H9 (cell line): Measurements from ENCODE around the gene TOM1L2. TPM values are rescaled to one million over a fixed set of nuclear protein-coding genes. Genes with fewer than 3 reads are reported as not detected.

Experiments
- DNase-seq: peaks from one replicate; pipeline ENCODE4 v3.0.0-alpha.2; 2017
- H2AFZ ChIP-seq: one replicate; pipeline ENCODE4 v1.6.1; 2013; ENCODE audit warnings: mild to moderate bottlenecking, low read length, control low read depth, moderate library complexity
- H2AK5ac ChIP-seq: 2 replicates; pipeline ENCODE4 v1.6.1; 2013; ENCODE audit warnings: low read length, control low read depth, mixed read lengths; ENCODE audit not compliant: insufficient read length
- H2BK120ac ChIP-seq: one replicate; pipeline ENCODE4 v1.6.1; 2013; ENCODE audit warnings: low read depth, mild to moderate bottlenecking, low read length, control low read depth, inconsistent platforms; ENCODE audit not compliant: poor library complexity, severe bottlenecking
- H2BK12ac ChIP-seq: 2 replicates; pipeline ENCODE4 v1.6.1; 2013; ENCODE audit warnings: low read length, control low read depth, mixed read lengths, low read depth; ENCODE audit not compliant: insufficient read length
- H2BK15ac ChIP-seq: 2 replicates; pipeline ENCODE4 v1.6.1; 2013; ENCODE audit warnings: low read depth, low read length, control low read depth
- H2BK20ac ChIP-seq: one replicate; pipeline ENCODE4 v1.6.1; 2013; ENCODE audit warnings: low read depth, mild to moderate bottlenecking, low read length, control low read depth, inconsistent platforms; ENCODE audit not compliant: poor library complexity, severe bottlenecking
- H2BK5ac ChIP-seq: 2 replicates; pipeline ENCODE4 v1.6.1; 2013; ENCODE audit warnings: low read length, control low read depth, mixed read lengths; ENCODE audit not compliant: insufficient read length
- H3K14ac ChIP-seq: 2 replicates; pipeline ENCODE4 v1.6.1; 2013; ENCODE audit warnings: low read length, control low read depth; ENCODE audit not compliant: insufficient read depth
- H3K18ac ChIP-seq: 2 replicates; pipeline ENCODE4 v1.6.1; 2013; ENCODE audit warnings: low read depth, mild to moderate bottlenecking, mixed read lengths, low read length, control low read depth; ENCODE audit not compliant: insufficient read length
- H3K23ac ChIP-seq: 2 replicates; pipeline ENCODE4 v1.6.1; 2013; ENCODE audit warnings: low read length, control low read depth, mixed read lengths, low read depth; ENCODE audit not compliant: insufficient read length
- H3K23me2 ChIP-seq: 2 replicates; pipeline ENCODE4 v1.6.1; 2013; ENCODE audit warnings: low read depth, mild to moderate bottlenecking, mixed read lengths, low read length, control low read depth; ENCODE audit not compliant: insufficient read length, poor library complexity, severe bottlenecking
- H3K27ac ChIP-seq: 2 replicates; pipeline ENCODE4 v1.5.1; 2013; ENCODE audit warnings: low read length, control low read depth, mixed read lengths, low read depth; ENCODE audit not compliant: insufficient read length
- H3K27me3 ChIP-seq: 2 replicates; pipeline ENCODE4 v1.6.1; 2013; ENCODE audit warnings: low read length, control low read depth, inconsistent platforms; ENCODE audit not compliant: insufficient read depth
- H3K4ac ChIP-seq: 2 replicates; pipeline ENCODE4 v1.6.1; 2013; ENCODE audit warnings: low read depth, mild to moderate bottlenecking, control low read depth, inconsistent platforms, low read length, moderate library complexity
- H3K4me1 ChIP-seq: 2 replicates; pipeline ENCODE4 v1.6.1; 2013; ENCODE audit warnings: low read length, control low read depth, inconsistent platforms; ENCODE audit not compliant: insufficient read depth
- H3K4me2 ChIP-seq: 2 replicates; pipeline ENCODE4 v1.6.1; 2013; ENCODE audit warnings: low read length, control low read depth, mixed read lengths; ENCODE audit not compliant: insufficient read length, insufficient read depth
- H3K56ac ChIP-seq: 2 replicates; pipeline ENCODE4 v1.6.1; 2013; ENCODE audit warnings: low read depth, mild to moderate bottlenecking, mixed read lengths, low read length, control low read depth; ENCODE audit not compliant: insufficient read length
- H3K79me1 ChIP-seq: 2 replicates; pipeline ENCODE4 v1.6.1; 2013; ENCODE audit warnings: low read depth, mild to moderate bottlenecking, moderate library complexity, low read length, control low read depth, inconsistent platforms; ENCODE audit not compliant: insufficient read depth, poor library complexity, severe bottlenecking
- H3K79me2 ChIP-seq: 2 replicates; pipeline ENCODE4 v1.6.1; 2013; ENCODE audit warnings: low read length, control low read depth, inconsistent platforms; ENCODE audit not compliant: insufficient read depth
- H3K9ac ChIP-seq: 2 replicates; pipeline ENCODE4 v1.6.1; 2013; ENCODE audit warnings: low read length, control low read depth, mixed read lengths; ENCODE audit not compliant: insufficient read length; ENCODE audit errors: extremely low read depth
- H3K9me3 ChIP-seq: one replicate; pipeline ENCODE4 v1.6.1; 2013; ENCODE audit warnings: low read depth, low read length, inconsistent platforms; ENCODE audit not compliant: control insufficient read depth
- H3T11ph ChIP-seq: one replicate; pipeline ENCODE4 v1.6.1; 2013; ENCODE audit warnings: mild to moderate bottlenecking, low read length, control low read depth, inconsistent platforms
- H4K20me1 ChIP-seq: one replicate; pipeline ENCODE4 v1.6.1; 2013; ENCODE audit not compliant: control insufficient read depth, insufficient read length, insufficient read depth
- H4K5ac ChIP-seq: 2 replicates; pipeline ENCODE4 v1.6.1; 2013; ENCODE audit warnings: low read depth, mild to moderate bottlenecking, mixed read lengths, low read length, control low read depth; ENCODE audit not compliant: insufficient read length
- H4K8ac ChIP-seq: replicated peaks from 2 replicates; pipeline ENCODE4 v1.6.1; 2013; ENCODE audit warnings: low read length, control low read depth, mixed read lengths, low read depth; ENCODE audit not compliant: insufficient read length
- H4K91ac ChIP-seq: 2 replicates; pipeline ENCODE4 v1.6.1; 2013; ENCODE audit warnings: low read depth, mild to moderate bottlenecking, moderate library complexity, mixed read lengths, low read length, control low read depth; ENCODE audit not compliant: insufficient read length
- H3K27ac Mint-ChIP-seq, 3 experiments: 2 replicates in 2 of 3; 3 replicates in 1 of 3; pipeline ENCODE4 v1.8.0; 2020 to 2021; ENCODE audit warnings: mixed read lengths in 3 of 3, mild to moderate bottlenecking in 1 of 3, moderate library complexity in 1 of 3
- H3K27me3 Mint-ChIP-seq: 2 replicates; pipeline ENCODE4 v1.8.0; 2021; ENCODE audit warnings: low read depth, mild to moderate bottlenecking, moderate library complexity, mixed read lengths
- H3K36me3 Mint-ChIP-seq, 3 experiments: 2 replicates in 2 of 3; 3 replicates in 1 of 3; pipeline ENCODE4 v1.8.0; 2020 to 2021; ENCODE audit warnings: low read depth in 3 of 3, mixed read lengths in 3 of 3; ENCODE audit not compliant: insufficient read depth in 1 of 3
- H3K4me1 Mint-ChIP-seq, 2 experiments: 2 replicates each; pipeline ENCODE4 v1.8.0; 2020; ENCODE audit warnings: mixed read lengths in 2 of 2
- H3K4me3 Mint-ChIP-seq, 2 experiments: 2 replicates in 1 of 2; 3 replicates in 1 of 2; pipeline ENCODE4 v1.8.0; 2020 to 2021; ENCODE audit warnings: mild to moderate bottlenecking in 2 of 2, mixed read lengths in 2 of 2, moderate library complexity in 1 of 2
- H3K9me3 Mint-ChIP-seq, 2 experiments: 2 replicates in 1 of 2; 3 replicates in 1 of 2; pipeline ENCODE4 v1.8.0; 2020; ENCODE audit warnings: mild to moderate bottlenecking in 2 of 2, mixed read lengths in 2 of 2, moderate library complexity in 1 of 2
- WGBS: extraction: QIAGEN DNeasy Blood & Tissue Kit; methylation state at CpG from one replicate; pipeline ENCODE4 v1.1.7; 2013; ENCODE audit warnings: missing lambda C conversion rate, low lambda C conversion rate, mixed read lengths; ENCODE audit not compliant: insufficient read length; ENCODE audit errors: extremely low coverage; 5-methylcytosine and 5-hydroxymethylcytosine counted together
- total RNA-seq: library from RNA; stranded (reverse); gene quantifications from 2 replicates; pipeline ENCODE4 v1.2.1, GENCODE V29; 2021
- TF ChIP-seq, protein P1 (sequence below): fragments of 200-600 bp; sonication (generic); conservative IDR thresholded peaks from 3 replicates; pipeline ENCODE4 v1.8.0; 2021; ENCODE audit warnings: antibody characterized with exemption, mild to moderate bottlenecking

The TOM1L2 gene
- total RNA-seq, 1 experiment from 2014 or later = 4.6 TPM

DNA sequence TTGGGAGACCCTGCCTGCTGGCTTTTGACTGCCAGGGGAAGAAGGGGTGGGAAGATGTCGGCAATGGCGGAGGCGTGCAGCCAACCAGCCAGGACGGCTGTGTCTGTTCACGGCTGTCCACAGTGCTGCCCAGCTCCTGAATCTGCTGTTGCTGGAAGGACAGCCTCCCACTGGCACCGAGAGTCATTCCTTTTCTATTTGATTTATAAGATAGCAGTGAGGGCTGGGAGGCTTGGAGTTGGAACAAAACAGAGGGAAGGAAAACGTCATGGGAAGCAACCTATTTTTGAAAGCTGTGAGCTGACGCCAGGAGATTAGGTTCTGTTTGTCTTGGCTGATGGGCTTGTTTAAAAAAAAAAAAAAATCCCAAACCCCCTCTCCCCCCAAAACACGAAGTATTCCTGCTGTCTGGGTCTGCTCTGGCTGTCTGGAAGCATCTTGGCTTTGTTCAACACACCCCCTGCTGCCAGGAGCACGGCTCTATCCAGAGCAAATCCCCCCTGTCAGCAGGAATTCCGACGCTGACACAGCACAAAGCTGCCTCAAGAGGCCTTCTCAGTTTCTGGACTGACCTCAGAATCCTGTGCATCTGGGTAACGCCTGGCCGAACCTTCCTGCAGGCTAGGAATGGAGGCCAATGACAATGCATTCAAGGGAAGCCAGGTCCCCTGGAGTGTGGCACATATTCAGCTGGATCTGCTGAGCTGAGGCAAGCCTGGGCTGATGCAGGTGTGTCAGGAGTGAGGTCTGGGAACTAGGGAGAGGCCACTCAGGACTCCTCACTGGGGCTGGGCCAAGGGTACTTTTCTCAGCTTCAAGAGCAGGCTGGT, 94.5 kb downstream of the TOM1L2 start:
- H3K79me1 ChIP-seq = no peaks in the 10 kb centered on the region
- H4K8ac ChIP-seq = no peak overlapping the region
- H3K14ac ChIP-seq = 0 out of 2 replicates have a peak overlapping the region, but pooled peaks have one; percentile 3
- no peak overlapping the region for H3K27ac ChIP-seq
- no peak overlapping the region for H3K56ac ChIP-seq
- H3K9me3 ChIP-seq = no peaks in the 10 kb centered on the region
- no peak overlapping the region for H3K23ac ChIP-seq
- peaks cover 4% of the 10 kb centered on the region; the same call in 1 of the 2 replicates for H3K4me1 ChIP-seq
- WGBS = no CpG with 5 or more reads among the region's 14 CpGs
- no peak overlapping the region for H4K91ac ChIP-seq
- no peak overlapping the region for H2AK5ac ChIP-seq
- Mint-ChIP-seq H3K9me3 (no peaks in the 10 kb centered on the region), H3K27me3 (peaks cover 12% of the 10 kb centered on the region), H3K27ac (peak overlapping the region in 2 of 3 experiments; percentile 83 to 87; a peak in 4 of 7 replicates), H3K4me3 (peak overlapping the region in 1 of 2 experiments; percentile 53; a peak in 3 of 5 replicates), H3K4me1 (peaks cover 35 to 39% of the 10 kb centered on the region in 2 experiments), H3K36me3 (no peaks in the 10 kb centered on the region)
- H2BK12ac ChIP-seq = no peak overlapping the region
- no peak overlapping the region for H3K9ac ChIP-seq
- no peak overlapping the region for H2BK120ac ChIP-seq
- H4K20me1 ChIP-seq = no peaks in the 10 kb centered on the region
- H3K4me2 ChIP-seq = no peak overlapping the region
- no peaks in the 10 kb centered on the region for H3K23me2 ChIP-seq
- DNase-seq = peak; percentile 75
- H3K27me3 ChIP-seq = no peaks in the 10 kb centered on the region
- TF ChIP-seq, protein P1, sequence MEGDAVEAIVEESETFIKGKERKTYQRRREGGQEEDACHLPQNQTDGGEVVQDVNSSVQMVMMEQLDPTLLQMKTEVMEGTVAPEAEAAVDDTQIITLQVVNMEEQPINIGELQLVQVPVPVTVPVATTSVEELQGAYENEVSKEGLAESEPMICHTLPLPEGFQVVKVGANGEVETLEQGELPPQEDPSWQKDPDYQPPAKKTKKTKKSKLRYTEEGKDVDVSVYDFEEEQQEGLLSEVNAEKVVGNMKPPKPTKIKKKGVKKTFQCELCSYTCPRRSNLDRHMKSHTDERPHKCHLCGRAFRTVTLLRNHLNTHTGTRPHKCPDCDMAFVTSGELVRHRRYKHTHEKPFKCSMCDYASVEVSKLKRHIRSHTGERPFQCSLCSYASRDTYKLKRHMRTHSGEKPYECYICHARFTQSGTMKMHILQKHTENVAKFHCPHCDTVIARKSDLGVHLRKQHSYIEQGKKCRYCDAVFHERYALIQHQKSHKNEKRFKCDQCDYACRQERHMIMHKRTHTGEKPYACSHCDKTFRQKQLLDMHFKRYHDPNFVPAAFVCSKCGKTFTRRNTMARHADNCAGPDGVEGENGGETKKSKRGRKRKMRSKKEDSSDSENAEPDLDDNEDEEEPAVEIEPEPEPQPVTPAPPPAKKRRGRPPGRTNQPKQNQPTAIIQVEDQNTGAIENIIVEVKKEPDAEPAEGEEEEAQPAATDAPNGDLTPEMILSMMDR = no peak
- no peak overlapping the region for H4K5ac ChIP-seq
- no peak overlapping the region for H2AFZ ChIP-seq
- no peak overlapping the region for H3T11ph ChIP-seq
- H2BK20ac ChIP-seq = no peak overlapping the region
- H2BK15ac ChIP-seq = no peak overlapping the region
- H3K79me2 ChIP-seq = no peaks in the 10 kb centered on the region
- H2BK5ac ChIP-seq = no peak overlapping the region
- no peak overlapping the region for H3K18ac ChIP-seq
- no peak overlapping the region for H3K4ac ChIP-seq
